HEK293T (cell line): ENCODE measurements around the gene ARVCF.

ENCODE experiments used
- ELF4 ChIP-seq: fragments of 450-650 bp; IDR thresholded peaks from 2 replicates; pipeline ENCODE4 v1.6.1; 2017; ENCODE audit warnings: antibody characterized with exemption
- FOXK2 ChIP-seq: fragments of 450-650 bp; IDR thresholded peaks from 2 replicates; pipeline ENCODE4 v1.6.1; 2016; ENCODE audit warnings: mild to moderate bottlenecking
- FOXM1 ChIP-seq: fragments of 450-650 bp; IDR thresholded peaks from 2 replicates; pipeline ENCODE4 v1.6.1; 2017; ENCODE audit warnings: mild to moderate bottlenecking, borderline replicate concordance
- HDGF ChIP-seq: fragments of 450-650 bp; IDR thresholded peaks from 2 replicates; pipeline ENCODE4 v1.6.1; 2017; ENCODE audit warnings: antibody characterized with exemption, borderline replicate concordance
- NFRKB ChIP-seq: fragments of 450-650 bp; IDR thresholded peaks from 2 replicates; pipeline ENCODE4 v1.6.1; 2016; ENCODE audit warnings: mild to moderate bottlenecking, moderate library complexity
- SP1 ChIP-seq: fragments of 450-650 bp; IDR thresholded peaks from 2 replicates; pipeline ENCODE4 v1.6.1; 2017
- SUZ12 ChIP-seq: fragments of 450-650 bp; IDR thresholded peaks from 2 replicates; pipeline ENCODE4 v1.6.1; 2016; ENCODE audit warnings: mild to moderate bottlenecking
- TARDBP ChIP-seq: fragments of 450-650 bp; IDR thresholded peaks from 2 replicates; pipeline ENCODE4 v1.6.1; 2016

GRCh38 chr22:19970031-19970478 is 46.6 kb downstream of the ARVCF start:
- no peak for TF ChIP-seq FOXK2
- TF ChIP-seq SUZ12, result no peak
- TF ChIP-seq ELF4, result no peak
- no peak for TF ChIP-seq HDGF
- no peak for TF ChIP-seq NFRKB
- TF ChIP-seq SP1, result no peak
- TF ChIP-seq TARDBP, result no peak
- no peak for TF ChIP-seq FOXM1
